OCI-LY1 (cell line): Measurements from ENCODE around the gene FRG2B.
A peak's percentile ranks its signal among the peaks of the same experiment; 100 is the strongest.

ENCODE experiments used
- H2AFZ ChIP-seq: fragments of 200-600 bp; sonication (generic), shearing (Covaris generic); 2 replicates; pipeline ENCODE4 v1.6.0; 2014; ENCODE audit warnings: antibody characterized with exemption, mild to moderate bottlenecking, low read length
- H3F3A ChIP-seq: fragments of 200-600 bp; sonication (generic), shearing (Covaris generic); 2 replicates; pipeline ENCODE4 v1.6.0; 2014; ENCODE audit warnings: mild to moderate bottlenecking, antibody characterized with exemption, low read length, moderate library complexity; ENCODE audit not compliant: insufficient read depth
- H3K27ac ChIP-seq: fragments of 200-600 bp; sonication (generic); 2 replicates; pipeline ENCODE4 v1.5.1; 2014; ENCODE audit warnings: low read length, mixed run types, mild to moderate bottlenecking, low read depth; ENCODE audit not compliant: poor library complexity, severe bottlenecking
- H3K27me3 ChIP-seq: fragments of 200-600 bp; sonication (generic); 2 replicates; pipeline ENCODE4 v1.6.0; 2014; ENCODE audit warnings: antibody characterized with exemption, mild to moderate bottlenecking, low read length, moderate library complexity; ENCODE audit not compliant: insufficient read depth
- H3K36me3 ChIP-seq: fragments of 200-600 bp; sonication (generic); 2 replicates; pipeline ENCODE4 v1.6.1; 2014; ENCODE audit warnings: mild to moderate bottlenecking, antibody characterized with exemption, low read length, moderate library complexity, mixed read lengths; ENCODE audit not compliant: insufficient read depth
- H3K4me1 ChIP-seq: fragments of 200-600 bp; sonication (generic); 2 replicates; pipeline ENCODE4 v1.5.1; 2014; ENCODE audit warnings: mild to moderate bottlenecking, low read length, moderate library complexity; ENCODE audit not compliant: insufficient read depth, severe bottlenecking
- H3K4me2 ChIP-seq: fragments of 200-600 bp; sonication (generic), shearing (Covaris generic); 2 replicates; pipeline ENCODE4 v1.6.1; 2014; ENCODE audit warnings: low read length
- H3K4me3 ChIP-seq: fragments of 200-600 bp; sonication (generic); 2 replicates; pipeline ENCODE4 v1.5.1; 2014; ENCODE audit warnings: low read length, low read depth, mild to moderate bottlenecking, mixed read lengths; ENCODE audit not compliant: poor library complexity, severe bottlenecking
- H3K79me2 ChIP-seq: fragments of 200-600 bp; shearing (Covaris generic); 2 replicates; pipeline ENCODE4 v1.6.1; 2016; ENCODE audit warnings: mixed run types, low read length, mixed read lengths; ENCODE audit not compliant: insufficient read depth
- H3K9ac ChIP-seq: fragments of 200-600 bp; sonication (generic), shearing (Covaris generic); 2 replicates; pipeline ENCODE4 v1.6.1; 2014; ENCODE audit warnings: mild to moderate bottlenecking, low read length, mixed read lengths
- H3K9me2 ChIP-seq: fragments of 200-600 bp; sonication (generic), shearing (Covaris generic); 2 replicates; pipeline ENCODE4 v1.6.1; 2014; ENCODE audit warnings: low read depth, mild to moderate bottlenecking, low read length, mixed read lengths
- H3K9me3 ChIP-seq: fragments of 200-600 bp; shearing (Covaris generic); 2 replicates; pipeline ENCODE4 v1.6.1; 2014; ENCODE audit warnings: low read length, mixed read lengths
- H4K20me1 ChIP-seq: fragments of 200-600 bp; sonication (generic), shearing (Covaris generic); 2 replicates; pipeline ENCODE4 v1.6.0; 2016; ENCODE audit warnings: mild to moderate bottlenecking, low read length; ENCODE audit not compliant: insufficient read depth
- CTCF ChIP-seq: fragments of 200-600 bp; sonication (generic), shearing (Covaris generic); IDR thresholded peaks from 2 replicates; pipeline ENCODE4 v1.5.1; 2017; ENCODE audit warnings: mild to moderate bottlenecking, antibody characterized with exemption, low read length, moderate library complexity, mixed read lengths
- EZH2 ChIP-seq: fragments of 200-600 bp; sonication (generic), shearing (Covaris generic); IDR thresholded peaks from 2 replicates; pipeline ENCODE4 v1.8.0; 2017; ENCODE audit warnings: borderline replicate concordance, mixed run types, mild to moderate bottlenecking, antibody characterized with exemption, low read length, moderate library complexity, mixed read lengths

FRG2B gene

GRCh38 chr10:133618851-133619250 lies 7.7 kb downstream of the FRG2B start:
- Histone ChIP-seq H3K36me3 (no peaks in the 10 kb centered on the region), H3K9me2 (no peaks in the 10 kb centered on the region), H3K9ac (no peak overlapping the region), H2AFZ (no peak overlapping the region), H3K27me3 (no peaks in the 10 kb centered on the region; the same call in 1 of the 2 replicates), H3K4me2 (no peak overlapping the region), H3K79me2 (no peaks in the 10 kb centered on the region), H4K20me1 (no peaks in the 10 kb centered on the region), H3K9me3 (no peaks in the 10 kb centered on the region), H3K4me3 (no peak overlapping the region), H3F3A (no peaks in the 10 kb centered on the region), H3K4me1 (no peaks in the 10 kb centered on the region), H3K27ac (peak overlapping the region; percentile 16)
- TF ChIP-seq EZH2 = no peak
- TF ChIP-seq CTCF = no peak

- no peak overlapping the region for H3K4me3 ChIP-seq
- H3K4me2 ChIP-seq = no peak overlapping the region
- H3K79me2 ChIP-seq = no peaks in the 10 kb centered on the region
- H3F3A ChIP-seq = no peaks in the 10 kb centered on the region
- H4K20me1 ChIP-seq = no peaks in the 10 kb centered on the region
- H3K9ac ChIP-seq = no peak overlapping the region
- H3K27ac ChIP-seq = no peak overlapping the region
- H3K36me3 ChIP-seq = no peaks in the 10 kb centered on the region
- no peak for TF ChIP-seq EZH2
- no peak for TF ChIP-seq CTCF
- no peaks in the 10 kb centered on the region for H3K4me1 ChIP-seq
- H3K9me2 ChIP-seq = no peaks in the 10 kb centered on the region
- H3K27me3 ChIP-seq = peaks cover 6% of the 10 kb centered on the region
- H3K9me3 ChIP-seq = no peaks in the 10 kb centered on the region
- no peak overlapping the region for H2AFZ ChIP-seq
Observed at GRCh38 chr10:133617196-133617595, 9.4 kb downstream of the FRG2B start.

- H4K20me1 ChIP-seq = no peaks in the 10 kb centered on the region
- no peak for TF ChIP-seq EZH2
- H3K9me3 ChIP-seq = no peaks in the 10 kb centered on the region
- no peaks in the 10 kb centered on the region for H3K4me1 ChIP-seq
- no peak overlapping the region for H2AFZ ChIP-seq
- H3K27me3 ChIP-seq = peaks cover 6% of the 10 kb centered on the region
- no peaks in the 10 kb centered on the region for H3F3A ChIP-seq
- no peak overlapping the region for H3K4me3 ChIP-seq
- H3K4me2 ChIP-seq = no peak overlapping the region
- no peak overlapping the region for H3K27ac ChIP-seq
- H3K79me2 ChIP-seq = no peaks in the 10 kb centered on the region
- H3K36me3 ChIP-seq = no peaks in the 10 kb centered on the region
- no peaks in the 10 kb centered on the region for H3K9me2 ChIP-seq
- no peak overlapping the region for H3K9ac ChIP-seq
Observed at GRCh38 chr10:133616371-133617130, 10.0 kb downstream of the FRG2B start.
